ENCODE measurements around the gene SHKBP1. TPM values are rescaled to one million over a fixed set of nuclear protein-coding genes. Genes with fewer than 3 reads are reported as not detected.
A peak's percentile ranks its signal among the peaks of the same experiment; 100 is the strongest.
"Not testable (repeated sequence)": the region's sequence is repeated elsewhere in the genome, so short reads cannot be mapped to it uniquely, and the experiment has no call there.

The SHKBP1 gene
- total and polyA plus RNA-seq, 2 experiments from 2014 or later: 36.3 to 62.2 TPM

DNA sequence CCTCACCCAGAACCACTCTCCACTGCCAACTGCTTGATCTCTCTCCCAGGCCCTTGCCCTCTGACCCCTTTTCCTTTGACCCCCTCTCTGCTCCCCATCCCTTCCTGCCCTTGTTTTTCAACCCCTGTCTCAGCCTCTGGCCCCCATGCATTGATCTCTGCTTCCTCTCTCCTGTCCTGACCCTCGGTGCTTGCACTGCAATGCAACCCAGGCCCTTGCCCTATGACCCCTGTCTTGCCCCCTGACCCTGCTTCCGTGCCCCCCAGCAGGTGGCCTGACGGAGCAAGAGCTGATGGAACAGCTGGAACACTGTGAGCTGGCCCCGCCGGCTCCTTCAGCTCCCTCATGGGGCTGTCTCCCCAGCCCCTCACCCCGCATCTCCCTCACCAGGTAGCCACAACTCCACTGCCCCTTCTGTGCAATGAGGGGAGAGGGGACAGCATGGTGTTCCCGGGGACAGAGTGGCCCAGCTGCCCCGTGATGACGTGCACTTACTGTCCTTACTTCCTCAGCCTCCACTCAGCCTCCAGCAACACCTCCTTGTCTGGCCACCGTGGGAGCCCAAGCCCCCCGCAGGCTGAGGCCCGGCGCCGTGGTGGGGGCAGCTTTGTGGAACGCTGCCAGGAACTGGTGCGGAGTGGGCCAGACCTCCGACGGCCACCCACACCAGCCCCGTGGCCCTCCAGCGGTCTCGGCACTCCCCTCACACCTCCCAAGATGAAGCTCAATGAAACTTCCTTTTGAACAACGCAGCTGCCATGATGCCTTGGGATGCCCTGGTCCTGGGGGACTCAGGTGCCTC, 14.0 kb downstream of the SHKBP1 start:
- no peak for DNase-seq
- Histone ChIP-seq H2AFZ (no peak overlapping the region), H3K9me3 (ENCODE audit: low read depth) (no peaks in the 10 kb centered on the region), H3K79me2 (ENCODE audit: insufficient read depth) (no peaks in the 10 kb centered on the region), H3F3A (ENCODE audit: insufficient read depth) (no peaks in the 10 kb centered on the region), H4K20me1 (ENCODE audit: insufficient read depth) (no peaks in the 10 kb centered on the region), H3K4me1 (ENCODE audit: insufficient read depth) (peaks cover 8% of the 10 kb centered on the region), H3K36me3 (ENCODE audit: low read depth) (no peaks in the 10 kb centered on the region), H3K9ac (no peak overlapping the region), H3K27me3 (replicated peaks; ENCODE audit: insufficient read depth) (no peaks in the 10 kb centered on the region), H3K4me3 (no peak overlapping the region), H3K4me2 (ENCODE audit: unreplicated experiment) (no peak overlapping the region), H3K9me2 (ENCODE audit: insufficient read depth) (no peaks in the 10 kb centered on the region), H3K27ac (no peak overlapping the region)
- in situ Hi-C loops (cut with MboI): no loop called here
- no peak for TF ChIP-seq EZH2 (IDR thresholded peaks at IDR 0.05; ENCODE audit: insufficient read depth, poor library complexity, severe bottlenecking)
- TF ChIP-seq EZH2phosphoT487 (IDR thresholded peaks at IDR 0.05; ENCODE audit: insufficient read depth, low read depth): no peak
- WGBS, 2 experiments (ENCODE audit: low coverage in 1 of 2, low lambda C conversion rate in 2 of 2, missing lambda C conversion rate in 2 of 2): 84 to 88% methylated on average over 19 to 22 of the region's 22 CpGs

- H3K4me1 ChIP-seq (ENCODE audit: insufficient read depth); H3K9me3 ChIP-seq (ENCODE audit: low read depth); H3F3A ChIP-seq (ENCODE audit: insufficient read depth); H3K27ac ChIP-seq; H3K4me3 ChIP-seq; H2AFZ ChIP-seq; in situ Hi-C loops (cut with MboI); H3K36me3 ChIP-seq (ENCODE audit: low read depth); DNase-seq; H4K20me1 ChIP-seq (ENCODE audit: insufficient read depth); H3K9ac ChIP-seq; H3K9me2 ChIP-seq (ENCODE audit: insufficient read depth); H3K4me2 ChIP-seq (ENCODE audit: unreplicated experiment); H3K27me3 ChIP-seq (replicated peaks; ENCODE audit: insufficient read depth); H3K79me2 ChIP-seq (ENCODE audit: insufficient read depth): not testable (repeated sequence)
- WGBS, 2 experiments (ENCODE audit: low coverage in 1 of 2, low lambda C conversion rate in 2 of 2, missing lambda C conversion rate in 2 of 2): 88 to 89% methylated on average over 4 of the region's 4 CpGs
Measured at GRCh38 chr19:40591724-40592123, 15.1 kb downstream of the SHKBP1 start.

- no peaks in the 10 kb centered on the region for H3K79me2 ChIP-seq (ENCODE audit: insufficient read depth)
- no peak overlapping the region for H3K27ac ChIP-seq
- peak; percentile 63 for DNase-seq
- no peaks in the 10 kb centered on the region for H4K20me1 ChIP-seq (ENCODE audit: insufficient read depth)
- 63 to 75% methylated on average over 4 of the region's 4 CpGs for WGBS, 2 experiments (ENCODE audit: low coverage in 1 of 2, low lambda C conversion rate in 2 of 2, missing lambda C conversion rate in 2 of 2)
- H2AFZ ChIP-seq: no peak overlapping the region
- in situ Hi-C loops (cut with MboI): no loop called here
- H3K9ac ChIP-seq: no peak overlapping the region
- H3F3A ChIP-seq (ENCODE audit: insufficient read depth): no peaks in the 10 kb centered on the region
- H3K4me1 ChIP-seq (ENCODE audit: insufficient read depth): peaks cover 9% of the 10 kb centered on the region
- H3K9me3 ChIP-seq (ENCODE audit: low read depth): no peaks in the 10 kb centered on the region
- H3K9me2 ChIP-seq (ENCODE audit: insufficient read depth): no peaks in the 10 kb centered on the region
- H3K27me3 ChIP-seq (replicated peaks; ENCODE audit: insufficient read depth): no peaks in the 10 kb centered on the region; the same call in 1 of the 2 replicates
- H3K4me2 ChIP-seq (ENCODE audit: unreplicated experiment): no peak overlapping the region
- H3K36me3 ChIP-seq (ENCODE audit: low read depth): no peaks in the 10 kb centered on the region
- no peak for TF ChIP-seq EZH2phosphoT487 (IDR thresholded peaks at IDR 0.05; ENCODE audit: insufficient read depth, low read depth)
- no peak for TF ChIP-seq EZH2 (IDR thresholded peaks at IDR 0.05; ENCODE audit: insufficient read depth, poor library complexity, severe bottlenecking)
- H3K4me3 ChIP-seq: no peak overlapping the region
Measured at GRCh38 chr19:40592170-40592569, 15.5 kb downstream of the SHKBP1 start.

DNA sequence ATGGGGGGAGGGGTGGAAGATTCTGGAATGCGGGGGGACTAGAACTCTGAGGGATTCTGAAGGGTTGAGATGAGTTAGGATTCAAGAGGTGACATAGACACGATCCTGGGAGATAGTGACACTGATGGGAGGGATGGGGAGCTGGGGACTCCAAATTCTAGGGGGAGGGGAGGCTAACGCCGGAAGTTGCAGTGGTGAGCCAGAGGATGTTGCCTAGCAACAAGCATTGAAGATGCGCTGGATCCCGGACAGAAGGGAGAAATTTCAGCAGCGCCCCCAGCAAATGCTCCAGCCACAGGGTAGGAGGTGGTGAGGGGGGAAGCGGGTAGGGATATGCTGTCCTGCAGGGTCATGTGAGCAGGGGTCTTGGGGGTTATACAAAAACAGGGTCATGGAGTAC, 17.6 kb downstream of the SHKBP1 start:
- H3K36me3 ChIP-seq (ENCODE audit: low read depth): no peaks in the 10 kb centered on the region
- no peak overlapping the region for H2AFZ ChIP-seq
- no peaks in the 10 kb centered on the region for H3K79me2 ChIP-seq (ENCODE audit: insufficient read depth)
- H3F3A ChIP-seq (ENCODE audit: insufficient read depth): no peaks in the 10 kb centered on the region
- WGBS, 2 experiments (ENCODE audit: low coverage in 1 of 2, low lambda C conversion rate in 2 of 2, missing lambda C conversion rate in 2 of 2): 14 to 21% methylated on average over 7 to 8 of the region's 8 CpGs
- H3K9me3 ChIP-seq (ENCODE audit: low read depth): no peaks in the 10 kb centered on the region
- H3K4me1 ChIP-seq (ENCODE audit: insufficient read depth): peaks cover 12% of the 10 kb centered on the region
- no peaks in the 10 kb centered on the region for H3K9me2 ChIP-seq (ENCODE audit: insufficient read depth)
- H3K4me2 ChIP-seq (ENCODE audit: unreplicated experiment): peak overlapping the region; percentile 50
- no peak overlapping the region for H3K27ac ChIP-seq
- H3K27me3 ChIP-seq (replicated peaks; ENCODE audit: insufficient read depth): peaks cover 12% of the 10 kb centered on the region; the same call in 1 of the 2 replicates
- peak; percentile 55 for DNase-seq
- in situ Hi-C loops (cut with MboI): no loop called here
- TF ChIP-seq EZH2phosphoT487 (IDR thresholded peaks at IDR 0.05; ENCODE audit: insufficient read depth, low read depth): no peak
- TF ChIP-seq EZH2 (IDR thresholded peaks at IDR 0.05; ENCODE audit: insufficient read depth, poor library complexity, severe bottlenecking): no peak
- H3K4me3 ChIP-seq: peak overlapping the region; percentile 33
- H3K9ac ChIP-seq: no peak overlapping the region
- H4K20me1 ChIP-seq (ENCODE audit: insufficient read depth): no peaks in the 10 kb centered on the region

All from GM23248 (cell line).